A549 (cell line): ENCODE measurements around the gene ARHGAP31.

Experiments
- BHLHE40 ChIP-seq: IDR thresholded peaks from 2 replicates; pipeline ENCODE4 v1.6.1; 2012; ENCODE audit warnings: low read depth, low read length, inconsistent platforms
- CBX2 ChIP-seq: fragments of 200-600 bp; sonication (generic); IDR thresholded peaks from 2 replicates; pipeline ENCODE4 v1.6.1; 2016; ENCODE audit warnings: low read depth, mild to moderate bottlenecking, borderline replicate concordance
- CHD4 ChIP-seq: fragments of 200-600 bp; sonication (generic); IDR thresholded peaks from 2 replicates; pipeline ENCODE4 v1.6.1; 2016; ENCODE audit warnings: antibody characterized with exemption, mild to moderate bottlenecking, borderline replicate concordance
- EP300 ChIP-seq, 2 experiments: fragments of >200 bp; sonication (Bioruptor Twin); formaldehyde crosslinking; IDR thresholded peaks; 2 replicates in 1 of 2; 3 replicates in 1 of 2; pipeline ENCODE4 v1.6.1; 2016 to 2017
- HEYL ChIP-seq: fragments of 250-450 bp; sonication (Bioruptor Pico); IDR thresholded peaks from 2 replicates; pipeline ENCODE4 v1.8.0; 2021; ENCODE audit warnings: mild to moderate bottlenecking, moderate library complexity
- JUN ChIP-seq, 2 experiments: fragments of >200 bp; sonication (Bioruptor Twin); formaldehyde crosslinking; IDR thresholded peaks; 2 replicates in 1 of 2; 3 replicates in 1 of 2; pipeline ENCODE4 v1.6.1; 2016 to 2017
- MYC ChIP-seq: IDR thresholded peaks from 2 replicates; pipeline ENCODE4 v1.6.1; 2012; ENCODE audit warnings: mild to moderate bottlenecking, inconsistent platforms, low read length, improper control_type of control experiment, borderline replicate concordance
- POLR2A ChIP-seq: IDR thresholded peaks from 2 replicates; pipeline ENCODE4 v1.6.1; 2012; ENCODE audit warnings: mild to moderate bottlenecking, low read length
- RAD21 ChIP-seq, 2 experiments: fragments of >200 bp in 1 of 2; sonication (Bioruptor Twin) in 1 of 2; formaldehyde crosslinking in 1 of 2; IDR thresholded peaks in 1 of 2; conservative IDR thresholded peaks in 1 of 2; 2 replicates in 1 of 2; 3 replicates in 1 of 2; pipeline ENCODE4 v1.6.1; 2012 to 2018; ENCODE audit warnings: inconsistent platforms in 1 of 2
- ZNF302 ChIP-seq: fragments of 250-450 bp; sonication (Bioruptor Pico); IDR thresholded peaks from 2 replicates; pipeline ENCODE4 v1.9.0; 2021; ENCODE audit warnings: inconsistent platforms, mild to moderate bottlenecking, moderate library complexity
- TF ChIP-seq, protein P1 (sequence below): fragments of >200 bp; sonication (Bioruptor Twin); formaldehyde crosslinking; IDR thresholded peaks from 3 replicates; pipeline ENCODE4 v1.5.1; 2016
- TF ChIP-seq, protein P2 (sequence below): fragments of 450-650 bp; IDR thresholded peaks from 2 replicates; pipeline ENCODE4 v1.6.1; 2014; ENCODE audit warnings: antibody characterized with exemption
- TF ChIP-seq, protein P3 (sequence below): IDR thresholded peaks from 2 replicates; pipeline ENCODE4 v1.6.1; 2012

DNA sequence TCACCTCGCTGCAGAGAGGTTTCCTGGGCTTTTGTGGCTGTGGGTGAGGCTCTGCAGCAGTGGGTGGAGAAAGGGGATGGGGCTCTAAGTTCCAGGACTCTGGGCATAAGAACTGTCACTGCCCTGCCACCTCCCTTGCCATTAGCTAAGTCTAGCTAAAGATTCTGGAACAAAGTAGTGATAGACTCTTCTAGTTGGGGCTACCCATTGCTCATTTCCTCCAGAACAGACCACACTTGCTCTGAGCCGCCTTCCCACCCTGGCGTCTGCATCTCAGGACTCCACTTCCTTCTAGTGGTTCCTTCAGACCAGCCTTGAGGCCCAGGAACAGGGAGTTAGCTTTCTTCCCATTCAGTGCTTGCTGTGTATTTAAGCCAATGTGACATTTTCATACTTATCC lies 7.5 kb downstream of the ARHGAP31 start:
- TF ChIP-seq POLR2A (no peak), BHLHE40 (no peak), RAD21 (conservative IDR thresholded peaks at IDR 0.05 in 1 of 2, IDR thresholded peaks at IDR 0.05 in 1 of 2) (no peak), CBX2 (no peak), ZNF302 (CRISPR knock-in tag) (no peak), EP300 (IDR thresholded peaks at IDR 0.05) (no peak), HEYL (CRISPR knock-in tag) (no peak), JUN (IDR thresholded peaks at IDR 0.05) (no peak), MYC (no peak), CHD4 (no peak)
- TF ChIP-seq, protein P1, sequence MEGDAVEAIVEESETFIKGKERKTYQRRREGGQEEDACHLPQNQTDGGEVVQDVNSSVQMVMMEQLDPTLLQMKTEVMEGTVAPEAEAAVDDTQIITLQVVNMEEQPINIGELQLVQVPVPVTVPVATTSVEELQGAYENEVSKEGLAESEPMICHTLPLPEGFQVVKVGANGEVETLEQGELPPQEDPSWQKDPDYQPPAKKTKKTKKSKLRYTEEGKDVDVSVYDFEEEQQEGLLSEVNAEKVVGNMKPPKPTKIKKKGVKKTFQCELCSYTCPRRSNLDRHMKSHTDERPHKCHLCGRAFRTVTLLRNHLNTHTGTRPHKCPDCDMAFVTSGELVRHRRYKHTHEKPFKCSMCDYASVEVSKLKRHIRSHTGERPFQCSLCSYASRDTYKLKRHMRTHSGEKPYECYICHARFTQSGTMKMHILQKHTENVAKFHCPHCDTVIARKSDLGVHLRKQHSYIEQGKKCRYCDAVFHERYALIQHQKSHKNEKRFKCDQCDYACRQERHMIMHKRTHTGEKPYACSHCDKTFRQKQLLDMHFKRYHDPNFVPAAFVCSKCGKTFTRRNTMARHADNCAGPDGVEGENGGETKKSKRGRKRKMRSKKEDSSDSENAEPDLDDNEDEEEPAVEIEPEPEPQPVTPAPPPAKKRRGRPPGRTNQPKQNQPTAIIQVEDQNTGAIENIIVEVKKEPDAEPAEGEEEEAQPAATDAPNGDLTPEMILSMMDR: no peak
- TF ChIP-seq, protein P2, sequence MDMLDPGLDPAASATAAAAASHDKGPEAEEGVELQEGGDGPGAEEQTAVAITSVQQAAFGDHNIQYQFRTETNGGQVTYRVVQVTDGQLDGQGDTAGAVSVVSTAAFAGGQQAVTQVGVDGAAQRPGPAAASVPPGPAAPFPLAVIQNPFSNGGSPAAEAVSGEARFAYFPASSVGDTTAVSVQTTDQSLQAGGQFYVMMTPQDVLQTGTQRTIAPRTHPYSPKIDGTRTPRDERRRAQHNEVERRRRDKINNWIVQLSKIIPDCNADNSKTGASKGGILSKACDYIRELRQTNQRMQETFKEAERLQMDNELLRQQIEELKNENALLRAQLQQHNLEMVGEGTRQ: no peak
- TF ChIP-seq, protein P3, sequence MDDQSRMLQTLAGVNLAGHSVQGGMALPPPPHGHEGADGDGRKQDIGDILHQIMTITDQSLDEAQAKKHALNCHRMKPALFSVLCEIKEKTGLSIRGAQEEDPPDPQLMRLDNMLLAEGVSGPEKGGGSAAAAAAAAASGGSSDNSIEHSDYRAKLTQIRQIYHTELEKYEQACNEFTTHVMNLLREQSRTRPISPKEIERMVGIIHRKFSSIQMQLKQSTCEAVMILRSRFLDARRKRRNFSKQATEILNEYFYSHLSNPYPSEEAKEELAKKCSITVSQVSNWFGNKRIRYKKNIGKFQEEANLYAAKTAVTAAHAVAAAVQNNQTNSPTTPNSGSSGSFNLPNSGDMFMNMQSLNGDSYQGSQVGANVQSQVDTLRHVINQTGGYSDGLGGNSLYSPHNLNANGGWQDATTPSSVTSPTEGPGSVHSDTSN: no peak
